NCI-H1417 treated with DMSO at 0.1 percent for 48 hours (cell line): ENCODE measurements around the gene NAP1L4.

Experiments
- DNase-seq: peaks from one replicate; lab custom pipeline; 2025; lab: John Stamatoyannopoulos, UW

Gene NAP1L4, protein sequence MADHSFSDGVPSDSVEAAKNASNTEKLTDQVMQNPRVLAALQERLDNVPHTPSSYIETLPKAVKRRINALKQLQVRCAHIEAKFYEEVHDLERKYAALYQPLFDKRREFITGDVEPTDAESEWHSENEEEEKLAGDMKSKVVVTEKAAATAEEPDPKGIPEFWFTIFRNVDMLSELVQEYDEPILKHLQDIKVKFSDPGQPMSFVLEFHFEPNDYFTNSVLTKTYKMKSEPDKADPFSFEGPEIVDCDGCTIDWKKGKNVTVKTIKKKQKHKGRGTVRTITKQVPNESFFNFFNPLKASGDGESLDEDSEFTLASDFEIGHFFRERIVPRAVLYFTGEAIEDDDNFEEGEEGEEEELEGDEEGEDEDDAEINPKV

DNA sequence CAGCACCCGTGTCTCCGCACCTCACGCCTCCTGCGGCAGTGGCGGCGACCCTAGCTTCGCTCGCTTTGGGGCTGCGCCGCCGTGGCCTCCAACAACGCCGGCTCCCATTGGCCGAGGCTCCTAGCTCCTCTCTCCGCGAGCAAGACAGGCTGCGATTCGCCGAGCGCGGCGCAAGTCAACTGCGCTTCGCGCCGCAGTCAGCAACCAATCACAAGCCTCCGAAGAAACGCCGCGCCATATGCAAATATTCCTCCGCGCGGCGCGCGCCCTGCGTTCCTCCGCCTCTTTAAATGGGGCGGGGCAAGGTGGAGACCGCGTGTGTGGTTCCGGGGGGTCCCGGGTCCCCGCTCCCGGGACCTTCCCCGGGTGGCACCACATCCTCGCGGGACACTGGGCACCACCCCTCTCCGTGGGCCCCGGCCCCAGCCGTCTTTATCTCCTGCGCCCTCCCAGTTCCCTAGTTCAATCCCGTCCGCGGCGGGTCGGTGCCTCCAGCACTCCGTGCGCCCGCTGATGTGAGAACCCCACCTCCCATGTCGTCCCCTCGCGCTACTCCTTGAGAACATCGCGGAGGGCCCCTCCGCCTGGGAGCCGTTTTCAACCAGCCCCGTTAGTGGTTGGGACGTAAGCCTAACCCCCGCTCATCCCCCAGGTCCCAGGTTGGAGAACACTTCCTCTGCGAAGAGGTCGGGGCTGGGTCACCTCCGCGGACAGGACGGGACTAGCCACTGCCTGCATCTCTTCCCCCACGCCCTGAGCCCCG is at the start of gene NAP1L4:
Gene NAP1L4, minus strand, starts transcription at position 96 of the 763 bp plus-strand sequence. CDS start 13,109 bp downstream, outside the sequence.
- peak; percentile 86 for DNase-seq

DNA sequence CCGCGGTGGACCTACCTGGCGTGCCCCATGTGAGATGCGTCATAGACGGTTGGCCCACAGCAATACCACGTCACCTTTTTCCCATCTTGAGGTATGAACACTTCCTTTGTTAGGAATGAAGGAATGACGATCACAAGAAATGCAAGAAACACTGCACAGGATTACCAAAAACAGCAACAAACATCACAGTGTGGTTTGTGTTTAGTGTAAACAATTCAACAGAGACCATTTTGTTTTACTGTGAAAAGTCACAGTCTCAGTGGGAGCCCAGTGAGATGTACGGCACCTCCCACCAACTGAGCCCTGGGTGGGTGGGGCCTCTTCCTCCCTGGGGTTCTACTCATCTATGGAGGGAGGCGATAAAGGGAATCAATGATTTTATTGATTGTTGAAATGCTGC is 48.8 kb upstream of the NAP1L4 start:
- DNase-seq, result no peak

DNA sequence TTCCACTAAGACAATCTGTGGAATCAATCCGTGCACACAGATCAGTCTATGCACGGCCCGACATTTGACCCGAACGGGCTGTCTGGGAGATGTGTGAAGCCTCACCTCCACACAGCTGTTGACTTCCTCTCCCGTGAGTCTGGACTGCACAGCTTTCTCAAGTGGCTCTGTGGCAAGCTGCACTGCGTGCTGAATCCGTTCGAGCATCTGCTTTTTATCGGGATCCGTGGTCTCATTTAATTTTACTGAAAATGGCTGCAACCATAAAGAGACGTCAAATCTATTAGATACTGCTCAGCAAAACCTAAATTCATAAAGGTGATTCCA is 45.8 kb upstream of the NAP1L4 start:
- DNase-seq, result no peak

DNA sequence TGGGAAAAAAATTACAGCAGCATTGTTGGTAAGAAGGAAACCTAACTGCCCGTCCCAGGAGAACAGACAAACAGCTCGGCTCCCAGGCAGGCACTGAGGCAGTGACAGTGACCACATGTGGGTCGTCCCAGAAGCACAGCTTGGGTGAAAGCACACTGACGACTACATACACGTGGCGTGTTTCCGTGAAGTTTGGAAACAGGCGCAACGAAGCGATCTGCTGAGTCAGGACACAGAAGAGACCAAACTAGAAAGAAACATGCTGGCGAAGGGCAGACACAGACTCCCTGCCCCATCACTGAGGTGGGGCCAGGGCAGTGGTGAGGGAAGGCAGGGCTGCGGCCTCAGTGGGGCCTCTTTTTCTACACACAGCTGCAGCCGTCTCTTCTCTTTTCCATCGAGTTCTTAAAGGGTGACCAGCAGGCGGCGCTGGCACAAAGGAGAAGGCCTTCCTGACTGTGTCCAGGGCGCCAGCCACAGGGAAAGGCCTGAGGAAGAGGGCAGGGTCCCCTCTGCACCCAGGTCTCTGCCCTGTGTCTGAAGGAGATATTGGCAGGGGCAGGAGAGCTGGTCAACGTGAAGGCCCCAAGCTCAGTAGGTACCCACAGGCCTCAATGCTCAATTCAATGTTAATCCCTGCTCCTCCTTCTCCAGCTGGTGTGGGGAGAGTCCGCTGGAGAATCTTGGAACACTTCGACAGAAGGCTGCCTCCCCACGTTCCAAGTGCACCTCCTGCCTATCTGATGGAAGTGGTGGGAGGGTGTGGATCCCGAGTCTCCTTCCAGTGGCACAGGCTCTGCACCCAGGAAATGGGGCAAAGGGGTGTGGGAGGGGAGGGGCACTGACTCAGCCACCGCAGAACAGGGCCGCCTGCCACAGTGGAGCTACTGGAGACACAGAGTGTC is 45.2 kb upstream of the NAP1L4 start:
- peak; percentile 20 for DNase-seq

DNA sequence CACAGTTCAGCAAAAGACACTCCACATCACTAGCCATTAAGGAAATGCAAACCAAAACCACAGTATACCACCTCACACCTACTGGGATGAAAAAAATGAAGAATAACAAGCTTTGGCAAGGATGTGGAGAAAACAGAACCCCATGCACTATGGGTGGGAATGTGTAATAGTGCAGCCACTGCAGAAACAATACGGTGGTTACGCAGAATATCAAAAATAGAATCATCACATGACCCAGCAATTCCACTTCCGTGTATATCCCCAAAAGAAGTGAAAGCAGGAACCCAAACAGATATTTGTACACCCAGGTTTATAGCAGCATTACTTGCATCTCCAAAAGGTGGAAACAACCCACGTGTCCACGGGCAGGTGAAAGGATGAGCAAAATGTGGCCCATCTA is 44.3 kb upstream of the NAP1L4 start:
- DNase-seq, result no peak

DNA sequence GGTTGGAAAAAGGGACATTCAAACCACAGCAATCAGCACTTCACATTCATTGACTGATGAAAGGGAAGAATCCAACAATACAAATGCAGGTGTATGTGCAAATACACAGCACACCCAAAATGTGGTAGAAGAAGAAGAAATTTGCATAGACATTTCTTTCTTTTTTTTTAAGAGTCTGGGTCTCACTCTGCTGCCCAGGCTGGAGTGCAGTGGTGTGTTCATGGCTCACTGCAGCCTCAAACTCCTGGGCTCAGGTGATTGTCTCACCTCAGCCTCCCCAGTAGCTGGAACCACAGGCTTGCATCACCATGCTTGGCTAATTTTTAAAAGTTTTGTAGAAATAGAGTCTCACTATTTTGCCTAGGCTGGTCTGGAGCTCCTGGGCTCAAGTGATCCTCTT is 43.2 kb upstream of the NAP1L4 start:
- no peak for DNase-seq

DNA sequence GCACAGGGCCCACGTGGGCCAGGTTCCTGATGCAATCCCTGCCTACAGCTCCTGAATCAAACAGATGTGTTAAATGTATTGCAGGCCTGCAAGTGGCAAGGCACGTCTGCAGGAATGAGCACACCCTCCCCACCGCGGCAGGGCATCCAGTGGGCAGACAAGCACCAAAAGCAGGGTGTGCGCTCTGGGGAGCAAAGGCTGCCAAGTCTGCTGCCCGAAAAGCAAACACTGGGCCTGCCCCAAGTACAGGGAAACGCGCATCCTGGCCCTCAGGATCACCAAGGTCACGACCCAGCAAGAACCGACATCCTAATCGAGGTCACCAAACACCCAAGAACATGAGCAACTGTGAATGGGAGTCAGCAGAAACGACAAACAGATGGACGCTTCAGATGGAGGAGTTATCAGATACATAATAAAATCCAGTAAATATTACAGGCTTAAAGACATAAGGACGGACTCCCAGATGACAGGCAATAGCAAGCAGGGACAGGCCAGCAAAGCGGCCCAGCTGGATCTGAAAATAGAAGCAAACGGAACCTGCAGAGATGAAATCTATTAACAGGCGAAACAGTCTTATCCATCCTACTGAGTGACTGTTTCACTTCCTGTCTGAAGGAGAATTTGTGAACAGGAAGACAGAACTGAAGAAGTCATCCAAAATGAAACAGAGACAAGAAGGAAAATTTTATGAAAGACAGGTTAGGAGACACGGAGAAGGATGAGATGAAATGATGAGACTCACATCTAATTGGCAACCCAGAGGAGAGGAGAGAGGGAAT is 38.4 kb upstream of the NAP1L4 start:
- DNase-seq, result no peak

DNA sequence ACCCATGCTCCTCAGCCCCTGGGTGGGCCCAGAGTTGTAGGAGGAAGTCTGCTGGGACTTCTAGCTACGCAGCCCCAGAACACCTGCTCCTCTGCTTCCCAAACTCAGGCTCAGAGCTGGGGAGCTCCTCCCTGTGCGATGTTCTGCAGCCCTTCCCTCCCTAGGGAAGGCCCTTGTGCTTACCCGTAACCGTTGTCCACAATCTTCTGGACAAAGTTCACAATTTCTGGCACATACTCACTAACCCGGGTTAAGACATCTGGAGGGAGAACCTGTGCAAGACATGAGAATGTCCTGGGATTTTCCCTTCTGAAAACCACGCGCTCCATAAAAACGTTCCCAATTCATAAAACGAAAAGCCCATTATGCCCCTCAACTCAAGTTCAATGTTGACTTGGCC is 36.7 kb upstream of the NAP1L4 start:
- no peak for DNase-seq

DNA sequence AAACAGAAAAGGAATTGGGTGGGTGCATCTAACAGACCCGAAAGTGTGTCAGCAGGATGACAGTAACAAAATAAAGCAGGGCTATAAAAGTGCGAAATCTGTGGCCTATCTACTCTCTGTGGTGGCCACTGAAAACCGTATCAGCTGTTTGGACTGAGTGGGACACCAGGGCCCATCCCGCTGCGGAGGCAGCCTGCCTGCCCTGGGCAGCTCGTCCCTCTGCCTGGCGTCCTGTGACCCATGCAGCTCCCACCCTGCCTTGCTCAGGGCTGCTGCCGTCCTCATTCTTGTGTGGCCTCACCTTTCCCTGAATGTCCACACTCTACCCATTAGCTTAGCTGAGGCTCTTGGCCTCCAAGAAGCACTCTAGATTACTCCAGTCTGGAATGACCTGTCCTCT is 34.7 kb upstream of the NAP1L4 start:
- DNase-seq, result no peak

DNA sequence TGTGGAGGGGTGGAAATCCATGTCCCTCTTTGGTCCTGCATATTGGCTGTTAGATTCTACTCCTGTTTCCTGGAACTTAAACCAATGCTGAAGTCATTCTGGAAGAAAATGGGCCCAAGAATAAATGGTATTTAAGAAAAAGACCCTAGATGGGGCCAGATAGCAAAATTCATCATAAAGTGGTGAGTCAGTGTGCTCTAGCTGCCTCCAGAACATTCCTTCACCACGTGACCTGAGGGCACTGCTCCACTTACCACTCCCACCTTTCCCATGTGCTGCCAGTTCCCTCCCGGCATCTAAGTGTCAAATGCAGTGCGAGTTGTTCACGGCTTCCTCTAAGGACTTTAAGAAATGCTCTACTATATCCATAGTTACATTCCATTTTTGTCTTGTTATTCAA is 30.9 kb upstream of the NAP1L4 start:
- no peak for DNase-seq

DNA sequence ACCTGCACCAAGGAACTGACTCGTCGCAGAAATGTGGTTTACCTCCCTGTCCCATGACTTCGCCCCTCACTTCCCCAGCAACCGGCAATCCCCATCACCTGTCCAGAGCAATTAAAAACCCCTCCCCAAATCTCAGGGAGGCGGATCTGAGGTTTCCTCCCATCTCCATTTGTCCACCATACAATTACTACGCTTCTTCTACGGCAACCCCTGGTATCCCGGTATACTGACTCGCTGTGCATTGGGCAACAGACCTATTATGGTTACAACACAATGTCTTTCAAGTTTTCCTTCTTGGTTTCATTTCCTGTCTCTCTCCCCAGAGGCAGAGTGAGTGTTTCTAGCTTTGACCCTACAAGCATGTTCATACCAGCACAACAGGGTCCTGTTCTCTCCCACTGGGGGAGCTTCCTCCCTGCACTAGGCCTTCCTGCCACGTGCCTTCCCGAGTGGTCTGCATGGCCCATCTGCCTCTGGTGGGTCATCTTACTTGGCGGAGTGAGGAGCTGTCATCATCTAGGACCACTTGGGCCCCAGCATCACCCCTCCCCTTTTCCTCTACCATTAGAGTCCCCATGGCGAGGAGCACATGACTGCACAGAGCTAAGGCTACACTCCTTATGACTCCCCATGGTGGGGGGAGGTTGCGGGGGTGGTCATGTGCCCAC is 30.3 kb upstream of the NAP1L4 start:
- no peak for DNase-seq

DNA sequence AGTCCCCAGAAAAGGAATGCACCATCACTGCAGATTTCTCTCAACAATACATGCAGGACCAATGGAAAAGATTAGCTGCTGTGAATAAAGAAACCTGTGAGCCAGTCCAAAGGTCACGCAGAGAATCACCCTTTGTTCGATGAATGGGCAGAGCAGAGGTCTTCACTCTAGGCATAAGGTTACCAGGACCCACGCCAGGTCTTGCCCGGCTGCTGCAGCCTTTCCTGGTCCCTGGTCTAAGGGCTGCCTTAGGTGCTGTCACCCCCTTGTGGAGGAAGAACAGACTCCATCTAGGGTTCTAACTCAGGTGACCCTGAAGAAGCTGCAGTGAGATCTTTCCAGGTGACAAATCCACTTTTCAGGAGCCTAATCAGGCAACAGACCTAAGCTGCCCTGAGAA is 29.0 kb upstream of the NAP1L4 start:
- no peak for DNase-seq

DNA sequence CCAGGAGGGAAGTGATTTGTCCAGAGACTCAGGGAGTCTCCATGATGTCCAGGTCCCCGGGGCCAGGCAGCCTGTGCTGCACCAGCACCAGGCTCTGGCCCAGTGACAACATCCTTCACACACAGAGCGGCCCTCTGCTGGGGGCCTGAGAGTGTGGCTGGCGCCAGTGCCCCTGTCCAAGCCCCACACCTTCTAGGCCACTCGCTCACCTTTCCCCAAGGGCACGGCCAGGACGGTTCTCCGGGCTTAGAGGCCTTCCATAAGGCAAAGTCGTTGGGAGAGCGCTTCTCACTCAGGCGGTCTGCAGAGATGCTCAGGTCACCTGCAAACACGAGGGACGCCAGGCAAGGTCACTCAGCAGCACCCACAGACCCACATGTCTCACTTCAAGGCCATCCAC is 27.9 kb upstream of the NAP1L4 start:
- no peak for DNase-seq

DNA sequence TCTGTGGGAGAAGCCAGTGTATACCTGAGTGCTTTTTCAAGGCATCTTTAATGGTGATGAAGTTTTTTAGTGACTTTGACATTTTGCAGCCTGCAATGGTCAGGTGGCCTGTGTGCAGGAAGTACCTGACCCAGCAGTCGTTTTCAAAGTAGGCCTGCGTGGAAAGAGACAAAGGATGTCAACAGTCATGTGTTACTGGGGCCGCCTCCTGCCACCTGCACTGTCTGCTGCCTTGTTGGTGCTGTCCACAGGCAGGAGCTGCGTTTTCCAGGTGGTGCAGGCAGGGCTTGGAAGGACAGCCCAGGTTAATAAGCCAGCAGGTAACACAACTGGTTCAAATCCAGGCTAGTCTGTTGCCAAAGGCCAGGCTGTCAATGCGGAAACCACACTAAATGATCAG is 26.5 kb upstream of the NAP1L4 start:
- DNase-seq, result no peak

DNA sequence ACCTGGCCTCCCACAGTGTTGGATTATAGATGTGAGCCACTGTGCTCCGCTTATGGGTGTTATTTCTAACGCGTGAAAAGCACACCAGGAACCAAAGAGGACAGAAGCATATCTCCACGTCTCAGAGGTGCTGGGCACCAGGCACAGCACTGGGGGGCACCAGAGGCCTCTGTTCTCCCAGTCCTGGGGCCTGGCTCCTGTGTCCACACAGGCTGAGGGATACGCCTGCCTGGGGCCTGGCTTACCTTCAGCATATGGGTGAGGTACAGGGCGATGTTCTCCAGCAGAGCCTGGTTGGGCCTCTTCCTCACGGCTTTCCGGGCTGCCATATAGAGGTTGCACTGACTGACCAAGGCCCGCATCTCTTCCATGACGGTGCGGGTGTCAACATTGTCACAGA is 24.7 kb upstream of the NAP1L4 start:
- DNase-seq, result no peak

DNA sequence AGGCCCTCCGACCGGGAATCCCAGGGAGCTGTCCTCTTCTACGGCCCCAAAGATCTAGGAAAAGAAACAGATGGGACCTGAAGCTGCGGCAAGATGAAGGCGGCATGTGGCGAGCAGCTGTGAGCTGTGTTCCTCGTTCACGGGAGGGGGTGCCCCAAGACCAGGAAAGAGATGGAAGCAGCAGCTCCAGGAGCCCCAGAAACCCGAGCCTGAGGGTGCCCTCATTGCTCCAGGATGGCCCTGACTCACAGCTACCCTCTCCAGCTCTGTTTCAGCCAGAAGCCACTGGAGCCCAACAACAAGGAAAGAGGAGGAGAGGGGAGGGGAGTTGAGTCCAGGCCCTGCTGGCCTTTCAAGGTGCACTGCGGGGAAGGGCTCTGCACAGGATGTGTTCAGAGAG is 23.7 kb upstream of the NAP1L4 start:
- DNase-seq, result no peak

DNA sequence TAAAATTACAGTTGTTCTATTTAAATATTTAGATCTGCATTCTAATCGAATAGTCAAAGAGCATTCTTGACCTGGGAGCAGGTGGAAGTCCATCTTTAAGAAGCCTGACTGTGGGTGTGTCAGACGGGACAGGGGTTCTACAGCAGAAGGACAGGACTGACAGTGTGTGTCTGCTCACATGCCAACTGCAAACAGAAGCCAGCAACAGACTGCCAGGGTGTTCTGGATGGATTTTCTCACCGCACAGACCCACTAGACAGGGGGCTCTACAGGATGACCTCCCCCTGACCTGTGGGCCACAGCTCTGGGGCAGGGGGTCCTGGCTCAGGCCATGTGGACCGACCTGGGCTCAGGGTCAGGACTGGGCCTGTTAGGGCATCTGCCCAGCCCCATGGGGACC is 22.8 kb upstream of the NAP1L4 start:
- DNase-seq, result no peak

DNA sequence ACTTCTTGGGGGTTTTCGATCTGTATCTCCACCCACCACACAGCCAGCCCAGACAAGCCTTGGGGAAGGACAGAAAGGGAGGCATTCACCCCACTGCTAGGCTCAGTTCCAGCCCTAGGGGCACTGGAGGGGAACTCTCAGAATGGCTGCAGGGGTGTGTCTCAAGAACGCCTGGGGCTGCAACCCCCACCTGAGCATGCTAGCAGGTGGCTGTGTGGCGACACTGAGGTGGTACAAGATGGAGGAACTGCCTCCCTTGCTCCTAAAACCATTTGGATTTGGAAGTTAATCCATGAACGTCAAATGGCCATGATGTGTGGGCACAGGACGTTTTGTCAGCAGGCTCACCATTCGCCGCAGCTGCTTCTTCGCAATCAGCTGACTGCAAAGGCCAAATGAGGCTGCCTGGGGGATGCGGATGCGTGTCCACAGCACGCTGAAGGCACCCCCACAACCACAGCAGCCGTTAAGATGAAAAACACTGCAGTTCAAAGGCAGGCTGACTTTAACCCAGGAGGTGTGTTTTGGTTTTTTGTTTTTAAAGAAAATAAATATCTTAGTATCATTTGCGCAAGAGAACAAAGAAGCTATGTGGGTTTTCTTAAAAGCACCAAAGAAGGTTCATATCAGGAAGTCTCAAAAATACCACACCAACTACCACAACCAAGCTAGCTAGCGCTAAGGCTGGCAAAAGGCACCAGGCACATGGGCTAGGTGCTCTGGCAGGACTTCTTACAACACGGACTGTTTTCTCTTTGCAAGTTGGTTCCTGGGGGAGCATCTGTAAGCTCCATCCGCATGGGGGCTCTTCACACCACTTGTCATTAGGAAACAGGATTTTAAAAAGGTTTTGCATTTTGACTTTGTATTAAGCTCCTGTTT is 22.2 kb upstream of the NAP1L4 start:
- DNase-seq, result no peak

DNA sequence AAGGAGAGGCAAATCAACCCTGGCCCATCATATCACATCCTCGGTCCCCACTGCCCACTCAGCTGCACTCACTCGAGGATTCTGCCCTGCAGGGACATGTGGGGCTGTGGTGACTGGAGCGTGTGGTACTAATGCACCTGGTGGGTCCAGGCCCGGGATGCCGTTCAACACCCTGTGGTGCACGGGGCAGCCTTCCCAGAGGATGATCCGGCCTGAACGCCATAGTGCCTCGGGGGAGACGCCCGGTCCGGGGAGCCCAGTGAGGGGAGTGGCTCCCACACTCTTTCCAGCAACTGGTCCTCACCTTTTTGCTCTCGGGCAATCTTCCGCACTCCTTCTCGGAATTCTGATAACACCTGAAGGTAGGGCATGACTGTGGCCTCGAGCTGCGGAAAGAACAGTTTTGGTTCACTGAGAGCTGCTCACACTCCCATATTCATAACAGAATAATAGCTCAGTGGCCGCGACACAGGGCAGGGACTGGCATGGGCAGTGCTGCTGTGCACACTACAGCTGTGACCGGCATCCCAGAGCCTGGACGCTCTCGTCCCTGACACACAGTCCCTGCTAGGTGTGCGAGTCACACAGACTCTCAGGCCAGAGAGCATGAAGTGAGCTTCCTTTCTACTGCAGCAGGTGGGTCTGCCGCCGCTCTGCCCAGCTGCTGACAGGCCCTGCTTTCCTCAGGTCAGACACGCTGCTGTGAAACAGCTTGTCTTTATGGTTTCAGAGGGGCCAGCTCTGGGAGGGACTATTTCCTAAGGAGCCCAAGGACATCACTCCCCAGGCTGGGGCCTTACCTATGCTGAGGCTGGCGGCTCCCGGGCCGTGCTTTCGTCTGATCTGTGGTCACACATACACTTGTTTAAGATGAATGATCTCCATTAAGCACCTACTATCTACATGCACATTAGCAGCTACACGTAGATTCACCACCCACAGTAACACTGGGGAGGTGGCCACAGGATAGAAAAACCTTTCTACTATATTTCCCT is 20.1 kb upstream of the NAP1L4 start:
- DNase-seq, result no peak
